T-helper 2 cell treated with Interferon-gamma antibody and Interleukin-4, amounts not matched to agents 5 μg/mL and 100 μg/mL, for 36 hours (primary cell): Measurements from ENCODE around the gene SP140L.

Experiments used
- DNase-seq: peaks from one replicate; pipeline ENCODE4 v3.0.0; 2021; ENCODE audit warnings: low spot score
- H3K27ac Mint-ChIP-seq: one replicate; pipeline ENCODE4 v1.8.0; 2021; ENCODE audit warnings: mild to moderate bottlenecking, mixed read lengths
- H3K27me3 Mint-ChIP-seq: one replicate; pipeline ENCODE4 v1.8.0; 2021; ENCODE audit warnings: low read depth, mixed read lengths
- H3K36me3 Mint-ChIP-seq: one replicate; pipeline ENCODE4 v1.8.0; 2021; ENCODE audit warnings: low read depth, mixed read lengths
- H3K4me1 Mint-ChIP-seq: one replicate; pipeline ENCODE4 v1.8.0; 2021; ENCODE audit warnings: low read depth, mixed read lengths
- H3K4me3 Mint-ChIP-seq: one replicate; pipeline ENCODE4 v1.8.0; 2022; ENCODE audit warnings: mild to moderate bottlenecking, moderate library complexity, mixed read lengths
- H3K9me3 Mint-ChIP-seq: one replicate; pipeline ENCODE4 v1.8.0; 2021; ENCODE audit warnings: mixed read lengths

SP140L gene

DNA sequence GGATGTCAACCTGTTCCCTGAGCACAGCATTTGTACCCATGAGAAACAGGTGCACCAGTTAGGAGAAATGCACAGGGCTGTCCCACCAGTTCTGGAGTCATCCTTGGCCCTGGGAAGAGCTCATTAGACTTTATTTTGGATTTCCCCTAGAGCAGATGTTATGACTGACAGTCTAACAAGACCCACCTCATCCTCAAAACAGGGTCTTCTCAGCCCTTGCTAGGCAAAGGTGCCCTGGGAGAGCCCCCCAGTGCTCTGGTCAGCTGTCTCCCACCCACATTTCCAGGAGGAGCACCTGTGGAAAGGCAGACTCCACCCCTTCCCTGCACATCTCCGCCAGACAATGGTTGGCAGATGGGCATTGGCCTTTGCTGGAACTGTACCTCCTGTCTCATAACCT lies 83.3 kb downstream of the SP140L start:
- Mint-ChIP-seq H3K36me3 (peaks cover 28% of the 10 kb centered on the region), H3K4me1 (peaks cover 63% of the 10 kb centered on the region), H3K4me3 (peak overlapping the region; percentile 15), H3K27me3 (no peaks in the 10 kb centered on the region), H3K9me3 (no peaks in the 10 kb centered on the region), H3K27ac (no peak overlapping the region)
- no peak for DNase-seq

DNA sequence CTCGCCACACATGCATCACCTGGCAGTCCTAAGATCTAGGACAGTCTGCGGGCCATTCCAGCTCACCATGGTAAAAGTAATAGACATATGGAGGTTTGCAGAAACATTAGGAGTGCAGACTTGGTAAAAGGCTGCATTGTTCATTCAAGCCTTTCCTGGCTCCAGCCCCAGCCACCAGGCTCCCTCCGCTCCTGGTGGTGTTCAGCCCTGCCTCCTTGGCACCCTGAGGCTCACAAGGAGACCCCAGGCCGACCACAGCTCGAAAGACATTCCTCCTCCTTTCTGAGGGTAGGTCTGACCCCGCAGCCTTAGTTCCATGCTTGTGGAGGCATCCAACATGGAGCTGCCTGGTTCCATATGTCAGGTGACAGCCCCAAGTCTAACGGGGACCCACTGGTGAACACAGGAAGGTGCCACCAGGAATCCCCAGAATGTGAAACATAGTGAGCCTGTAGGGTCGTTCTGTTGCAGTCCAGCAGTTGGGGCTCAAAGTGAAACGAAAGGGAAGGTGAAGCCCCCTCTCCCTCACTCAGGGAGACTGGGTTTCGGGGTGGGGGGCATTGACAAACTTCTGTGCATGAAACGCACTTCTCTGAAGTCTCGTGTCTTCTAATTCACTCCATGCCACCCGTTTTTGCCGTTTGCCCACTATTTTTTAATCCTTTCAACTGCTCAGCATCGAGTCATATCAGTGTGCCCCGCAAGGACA lies 84.0 kb downstream of the SP140L start:
- no peaks in the 10 kb centered on the region for H3K27me3 Mint-ChIP-seq
- DNase-seq = no peak

DNA sequence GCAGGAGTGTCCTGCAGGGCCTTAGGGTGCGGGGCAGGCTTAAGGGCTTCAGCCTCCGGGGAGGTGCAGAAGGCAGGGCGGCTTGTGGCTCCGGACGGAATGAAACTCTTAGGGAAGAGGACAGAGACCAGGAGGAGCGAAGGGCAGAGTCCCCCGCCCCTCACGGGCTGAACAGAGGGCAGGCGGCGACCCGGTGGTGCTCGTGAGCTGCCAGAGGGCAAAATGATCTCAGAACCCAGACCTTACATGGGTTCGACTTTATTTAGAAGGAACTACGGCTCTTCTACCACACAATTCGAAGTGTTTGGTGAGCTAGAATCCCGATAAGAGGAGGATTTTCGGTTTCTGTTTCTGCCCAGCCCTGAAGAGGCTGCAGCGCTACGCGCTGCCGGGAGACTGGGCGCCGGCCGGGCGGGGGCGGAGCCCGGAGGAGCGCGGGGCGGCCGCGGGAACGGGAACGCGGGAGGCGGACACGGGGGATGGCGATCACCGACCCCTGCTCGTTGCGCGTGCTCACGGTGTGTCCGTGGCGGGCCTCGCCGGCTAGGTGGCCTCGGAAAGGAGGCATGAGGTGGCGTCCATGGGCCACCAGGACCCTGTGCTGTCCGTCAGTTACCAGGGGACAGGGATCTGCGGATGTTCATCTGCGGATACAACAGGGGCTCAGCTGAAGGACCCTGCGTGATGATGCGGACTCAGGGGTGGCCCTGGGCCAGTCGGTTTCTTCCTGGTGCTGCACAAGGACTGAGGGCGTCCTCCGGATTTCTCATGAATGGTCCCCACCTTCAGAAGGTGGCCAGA lies 84.8 kb downstream of the SP140L start:
- Mint-ChIP-seq H3K4me3 (peak overlapping the region; percentile 99), H3K27ac (peak overlapping the region; percentile 99), H3K36me3 (peaks cover 18% of the 10 kb centered on the region), H3K4me1 (peaks cover 69% of the 10 kb centered on the region), H3K9me3 (no peaks in the 10 kb centered on the region), H3K27me3 (no peaks in the 10 kb centered on the region)
- peak; percentile 71 for DNase-seq

More for the DNA sequence above, 84.0 kb downstream of the SP140L start:
- Mint-ChIP-seq H3K4me1 (peaks cover 69% of the 10 kb centered on the region), H3K9me3 (no peaks in the 10 kb centered on the region), H3K4me3 (peak overlapping the region; percentile 99), H3K27ac (peak overlapping the region; percentile 99), H3K36me3 (peaks cover 20% of the 10 kb centered on the region)

DNA sequence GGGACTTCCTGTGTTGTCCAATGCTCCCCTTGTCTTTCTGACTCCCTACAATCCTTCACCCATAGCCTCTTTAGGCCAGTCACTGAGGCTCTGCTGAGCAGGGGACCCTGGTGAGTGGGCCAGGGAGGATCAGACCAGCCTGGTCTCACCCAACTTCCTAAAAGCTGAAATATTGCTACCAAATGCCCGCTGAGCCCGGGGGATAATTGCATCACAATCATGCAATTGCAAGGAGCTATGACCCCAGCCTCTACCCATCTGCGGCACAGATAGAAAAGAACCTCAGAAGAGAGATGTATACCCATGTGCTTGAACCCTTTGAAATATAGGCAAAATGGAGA lies 85.3 kb downstream of the SP140L start:
- no peaks in the 10 kb centered on the region for H3K9me3 Mint-ChIP-seq
- H3K27ac Mint-ChIP-seq = peak overlapping the region; percentile 99
- peaks cover 14% of the 10 kb centered on the region for H3K36me3 Mint-ChIP-seq
- no peaks in the 10 kb centered on the region for H3K27me3 Mint-ChIP-seq
- H3K4me1 Mint-ChIP-seq = peaks cover 65% of the 10 kb centered on the region
- peak overlapping the region; percentile 99 for H3K4me3 Mint-ChIP-seq
- DNase-seq = no peak

DNA sequence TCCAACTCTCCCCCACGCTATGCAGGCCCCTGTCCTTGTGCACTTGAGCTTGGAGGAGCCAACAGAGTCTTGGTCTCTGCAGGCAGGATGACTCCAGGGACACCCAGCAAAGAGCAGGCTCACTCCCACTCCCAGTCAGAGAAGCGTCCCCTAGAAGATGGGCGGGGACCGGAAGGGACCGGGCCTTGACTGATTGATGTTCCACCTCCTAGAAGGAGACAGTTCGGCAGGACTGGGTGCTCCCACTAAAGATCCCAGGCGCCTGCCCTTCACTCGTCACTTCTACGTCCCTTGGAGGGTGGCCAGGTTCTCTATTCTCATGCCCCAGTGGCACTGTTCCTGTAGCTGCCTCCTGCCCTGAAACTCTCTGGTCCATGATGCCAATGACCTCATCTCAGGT lies 85.9 kb downstream of the SP140L start:
- H3K27me3 Mint-ChIP-seq = no peaks in the 10 kb centered on the region
- H3K9me3 Mint-ChIP-seq = no peaks in the 10 kb centered on the region
- no peak for DNase-seq
- H3K27ac Mint-ChIP-seq = peak overlapping the region; percentile 99
- peak overlapping the region; percentile 99 for H3K4me3 Mint-ChIP-seq
- H3K4me1 Mint-ChIP-seq = peaks cover 61% of the 10 kb centered on the region
- H3K36me3 Mint-ChIP-seq = peaks cover 16% of the 10 kb centered on the region

DNA sequence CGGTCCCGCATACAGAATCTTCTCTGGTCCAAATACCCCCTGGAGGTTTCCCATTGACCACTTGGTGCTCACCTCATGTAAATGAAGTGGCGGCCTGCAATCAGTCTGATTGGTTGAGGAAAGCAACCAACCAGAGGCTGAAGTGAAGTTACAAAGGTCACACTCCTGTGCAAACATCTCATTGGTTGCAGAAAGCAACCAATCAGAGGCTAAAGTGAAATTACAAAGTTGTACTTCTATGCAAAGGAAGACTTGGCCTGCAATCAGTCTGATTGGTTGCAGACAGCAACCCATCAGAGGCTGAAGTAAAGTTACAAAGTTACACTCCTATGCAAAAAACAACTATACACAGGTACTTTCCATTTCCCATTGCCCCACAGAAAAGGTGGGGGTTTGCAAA lies 86.5 kb downstream of the SP140L start:
- Mint-ChIP-seq H3K27me3 (no peaks in the 10 kb centered on the region), H3K36me3 (peaks cover 17% of the 10 kb centered on the region), H3K27ac (peak overlapping the region; percentile 99), H3K4me1 (peaks cover 61% of the 10 kb centered on the region), H3K9me3 (no peaks in the 10 kb centered on the region), H3K4me3 (peak overlapping the region; percentile 51)
- DNase-seq = no peak

DNA sequence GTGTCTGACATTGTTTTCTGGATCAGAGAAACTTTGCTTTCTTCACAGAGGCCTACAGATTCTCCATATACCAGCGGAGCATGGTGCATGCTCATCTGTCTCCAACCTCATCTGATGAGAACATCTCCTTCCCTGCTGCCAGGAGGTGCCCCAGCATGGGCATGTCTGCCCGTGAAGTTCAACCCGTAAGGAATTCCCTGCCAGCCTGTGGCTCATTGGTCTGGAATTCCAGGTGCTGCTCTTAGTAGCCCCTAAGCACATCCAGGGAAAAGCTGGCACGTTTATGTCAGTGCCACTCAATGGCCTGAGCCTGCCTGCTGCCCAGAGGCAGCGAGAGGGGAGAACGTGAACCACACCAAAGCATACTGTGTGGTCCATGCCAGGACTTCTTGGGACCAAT lies 87.3 kb downstream of the SP140L start:
- H3K27me3 Mint-ChIP-seq = no peaks in the 10 kb centered on the region
- peaks cover 26% of the 10 kb centered on the region for H3K36me3 Mint-ChIP-seq
- peak overlapping the region; percentile 99 for H3K27ac Mint-ChIP-seq
- no peak for DNase-seq
- peak overlapping the region; percentile 55 for H3K4me3 Mint-ChIP-seq
- no peaks in the 10 kb centered on the region for H3K9me3 Mint-ChIP-seq
- peaks cover 63% of the 10 kb centered on the region for H3K4me1 Mint-ChIP-seq

DNA sequence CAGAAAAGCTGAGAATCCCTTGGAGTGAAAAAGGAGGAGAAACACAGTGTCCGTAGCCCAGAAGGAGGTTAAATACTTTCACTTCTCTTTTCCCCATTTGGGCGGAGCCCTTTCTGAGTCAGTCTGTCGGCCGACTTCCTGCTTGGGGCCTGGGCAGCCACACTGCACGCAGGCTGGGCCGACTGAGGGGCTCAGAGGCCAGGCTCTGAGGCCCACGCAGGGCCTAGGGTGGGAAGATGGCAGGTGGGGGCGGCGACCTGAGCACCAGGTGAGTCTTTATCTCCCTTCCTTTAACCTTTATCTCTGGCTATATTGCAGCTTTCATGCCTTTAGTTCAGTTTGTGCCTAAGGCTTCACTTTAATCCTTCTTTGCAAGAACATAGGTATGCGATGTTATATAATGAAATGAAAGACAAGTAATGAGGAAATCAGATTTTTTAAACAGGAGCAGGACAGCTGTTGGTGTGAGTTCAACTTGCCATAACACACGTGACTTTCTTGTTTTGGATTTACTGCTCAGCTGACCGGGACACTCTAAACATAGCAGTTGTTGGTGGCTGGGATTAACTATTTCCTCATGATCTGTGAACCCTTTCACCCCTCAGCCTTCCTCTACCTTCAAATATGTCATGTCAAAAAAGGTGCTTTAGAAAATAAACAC lies 89.2 kb downstream of the SP140L start, which contains the start of gene SP100:
TSS of gene SP100 (plus strand) at position 141 of the 661 bp plus-strand sequence. CDS start at position 237, 96 bp downstream.
- Mint-ChIP-seq H3K36me3 (peaks cover 40% of the 10 kb centered on the region), H3K4me3 (peak within 1 kb of the TSS; percentile 98), H3K27ac (peak within 1 kb of the TSS; percentile 99), H3K27me3 (no peaks in the 10 kb centered on the region), H3K9me3 (no peaks in the 10 kb centered on the region), H3K4me1 (peaks cover 66% of the 10 kb centered on the region)
- peak; percentile 81 for DNase-seq

DNA sequence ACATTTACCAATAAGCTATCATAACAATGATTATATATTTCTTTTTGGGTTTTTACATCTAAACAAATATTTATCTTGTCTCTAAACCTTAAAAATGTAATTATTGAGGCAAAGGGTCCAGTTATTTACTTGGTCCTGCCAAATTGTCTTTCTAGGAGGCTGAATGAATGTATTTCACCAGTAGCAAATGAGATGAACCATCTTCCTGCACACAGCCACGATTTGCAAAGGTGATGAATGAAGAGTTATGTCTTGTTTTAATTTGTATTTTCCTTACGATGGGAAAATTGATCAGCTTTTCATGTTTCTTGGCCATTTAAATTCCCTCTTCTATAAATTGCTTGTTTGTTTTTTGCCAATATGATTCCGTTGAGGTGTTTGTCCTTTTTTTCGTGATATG lies 90.4 kb downstream of the SP140L start:
- Mint-ChIP-seq H3K9me3 (no peaks in the 10 kb centered on the region), H3K27ac (peak overlapping the region; percentile 82), H3K4me3 (peak overlapping the region; percentile 98), H3K4me1 (peaks cover 69% of the 10 kb centered on the region), H3K36me3 (peaks cover 49% of the 10 kb centered on the region), H3K27me3 (no peaks in the 10 kb centered on the region)
- no peak for DNase-seq

DNA sequence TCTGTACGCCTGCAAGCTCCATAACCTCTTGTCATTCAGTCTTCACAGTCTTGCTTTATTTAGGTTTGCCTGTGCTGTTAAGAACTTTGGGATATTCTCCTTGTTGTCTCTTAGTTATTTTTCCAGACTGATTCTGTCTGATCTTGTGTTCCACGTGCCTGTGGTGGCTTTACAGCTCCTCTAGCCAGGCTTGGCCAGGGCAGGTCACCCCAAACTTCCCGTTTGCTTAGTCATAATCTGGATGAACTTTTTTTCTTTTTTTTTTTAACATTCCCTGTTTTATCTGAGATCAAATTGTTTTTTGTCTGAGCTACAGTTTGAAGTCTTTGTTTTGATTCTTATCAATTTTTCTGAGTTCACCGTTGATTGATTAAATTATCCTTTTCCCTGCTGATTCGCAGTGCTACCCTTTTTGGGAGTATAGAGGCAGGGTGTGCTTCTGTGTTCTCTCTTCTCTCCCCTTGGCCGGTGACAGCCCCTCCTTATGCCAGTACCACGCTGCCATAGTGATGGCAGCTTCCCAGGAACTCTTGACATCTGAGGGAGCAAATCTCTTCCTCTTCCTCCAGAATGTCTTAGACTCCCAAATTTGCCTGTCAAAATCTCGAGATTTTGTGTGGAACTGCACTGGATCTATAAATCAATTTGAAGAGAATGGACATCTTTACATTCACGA lies 91.5 kb downstream of the SP140L start:
- peak overlapping the region; percentile 98 for H3K4me3 Mint-ChIP-seq
- no peaks in the 10 kb centered on the region for H3K9me3 Mint-ChIP-seq
- H3K4me1 Mint-ChIP-seq = peaks cover 65% of the 10 kb centered on the region
- peaks cover 56% of the 10 kb centered on the region for H3K36me3 Mint-ChIP-seq
- H3K27me3 Mint-ChIP-seq = no peaks in the 10 kb centered on the region
- no peak for DNase-seq
- peak overlapping the region; percentile 78 for H3K27ac Mint-ChIP-seq

DNA sequence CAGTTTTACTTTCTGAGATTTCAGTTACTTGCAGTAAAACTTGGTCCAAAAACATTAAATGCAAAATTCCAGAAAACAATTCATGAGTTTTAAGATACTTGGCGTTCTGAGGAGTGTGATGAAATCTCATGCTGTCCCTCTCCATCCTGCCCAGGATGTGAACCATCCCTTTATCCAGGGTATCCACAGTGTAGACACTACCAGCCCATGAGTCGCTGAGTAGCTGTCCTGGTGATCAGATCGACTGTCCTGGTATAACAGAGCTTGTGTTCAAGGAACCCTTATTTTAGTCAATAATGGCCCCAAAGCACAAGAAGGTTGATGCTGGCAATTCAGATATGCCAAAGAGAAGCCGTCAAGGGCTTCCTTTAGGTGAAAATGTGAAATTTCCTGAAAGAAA lies 92.2 kb downstream of the SP140L start:
- Mint-ChIP-seq H3K9me3 (no peaks in the 10 kb centered on the region), H3K4me3 (peak overlapping the region; percentile 98), H3K27ac (peak overlapping the region; percentile 41), H3K27me3 (no peaks in the 10 kb centered on the region), H3K36me3 (peaks cover 63% of the 10 kb centered on the region), H3K4me1 (peaks cover 66% of the 10 kb centered on the region)
- no peak for DNase-seq

DNA sequence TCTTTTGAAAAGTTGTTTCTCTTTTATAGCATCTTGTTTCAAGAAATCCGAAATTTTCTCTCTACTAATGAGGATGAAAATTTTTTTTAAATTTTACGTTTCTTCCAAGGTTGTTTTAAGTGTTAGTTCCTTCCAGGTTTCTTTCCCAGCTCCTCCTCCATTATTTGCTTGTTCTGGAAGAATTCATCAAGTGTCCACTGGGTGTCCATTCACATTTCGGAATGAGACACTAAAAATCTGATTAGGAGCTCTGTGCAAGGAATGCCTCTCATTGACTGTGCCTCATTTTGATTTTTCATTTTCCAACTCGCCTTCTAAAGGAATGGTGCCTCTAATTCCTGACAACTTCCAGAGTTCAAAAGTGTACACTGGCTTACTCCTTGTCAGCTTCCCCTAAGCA lies 95.2 kb downstream of the SP140L start:
- H3K27ac Mint-ChIP-seq = peak overlapping the region; percentile 2

DNA sequence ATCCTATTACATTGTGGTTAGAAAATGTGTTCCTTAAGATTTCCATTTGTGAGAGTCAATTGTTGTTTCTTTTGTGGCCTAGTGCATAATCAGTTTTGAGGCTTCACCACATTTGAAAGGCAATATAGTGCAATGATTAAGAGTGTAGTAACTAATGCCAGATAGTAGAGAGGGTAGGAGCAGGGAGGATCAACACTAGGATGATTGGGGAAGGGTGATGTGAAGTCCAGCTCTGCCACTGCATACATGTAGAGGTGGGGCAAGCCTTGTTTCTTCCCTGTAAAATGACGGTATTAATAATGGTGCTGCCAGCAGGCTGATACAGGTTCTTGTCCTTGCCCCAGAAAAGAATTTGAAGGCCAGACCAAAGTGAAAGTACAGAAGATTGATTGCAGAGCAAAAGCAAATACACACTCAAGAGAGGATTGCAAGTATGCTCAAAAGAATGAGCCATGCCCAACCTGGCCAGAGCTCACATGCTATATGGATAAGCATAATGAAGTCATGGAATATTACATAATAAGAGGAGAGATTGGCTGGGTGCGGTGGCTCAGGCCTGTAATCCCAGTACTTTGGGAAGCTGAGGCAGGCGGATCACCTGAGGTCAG lies 97.0 kb downstream of the SP140L start:
- no peak for DNase-seq
- peak overlapping the region; percentile 56 for H3K4me3 Mint-ChIP-seq
- H3K27me3 Mint-ChIP-seq = no peaks in the 10 kb centered on the region
- H3K36me3 Mint-ChIP-seq = peaks cover 83% of the 10 kb centered on the region
- H3K4me1 Mint-ChIP-seq = peaks cover 71% of the 10 kb centered on the region
- H3K9me3 Mint-ChIP-seq = peaks cover 6% of the 10 kb centered on the region
- H3K27ac Mint-ChIP-seq = peak overlapping the region; percentile 13

More for the DNA sequence above, 95.2 kb downstream of the SP140L start:
- Mint-ChIP-seq H3K36me3 (peaks cover 83% of the 10 kb centered on the region), H3K27me3 (no peaks in the 10 kb centered on the region), H3K9me3 (no peaks in the 10 kb centered on the region), H3K4me1 (peaks cover 73% of the 10 kb centered on the region), H3K4me3 (peak overlapping the region; percentile 43)
- no peak for DNase-seq
